HFFc6 (cell line): ENCODE data around the gene CTXN2. TPM values are rescaled to one million over a fixed set of nuclear protein-coding genes. Genes with fewer than 3 reads are reported as not detected.

ENCODE experiments used
- DNase-seq: peaks from one replicate; pipeline ENCODE4 v3.0.0-alpha.2; 2018
- H3K27ac Mint-ChIP-seq: 2 replicates; pipeline ENCODE4 v1.8.0; 2020; ENCODE audit warnings: mild to moderate bottlenecking, mixed read lengths
- H3K27me3 Mint-ChIP-seq: 2 replicates; pipeline ENCODE4 v1.8.0; 2021; ENCODE audit warnings: mild to moderate bottlenecking, moderate library complexity, mixed read lengths; ENCODE audit not compliant: insufficient read depth
- H3K36me3 Mint-ChIP-seq: 2 replicates; pipeline ENCODE4 v1.8.0; 2021; ENCODE audit warnings: low read depth, mixed read lengths
- H3K4me1 Mint-ChIP-seq: 2 replicates; pipeline ENCODE4 v1.8.0; 2020; ENCODE audit warnings: low read depth, mixed read lengths
- H3K4me3 Mint-ChIP-seq: 2 replicates; pipeline ENCODE4 v1.8.0; 2020; ENCODE audit warnings: mild to moderate bottlenecking, moderate library complexity, mixed read lengths
- H3K9me3 Mint-ChIP-seq: 2 replicates; pipeline ENCODE4 v1.8.0; 2020; ENCODE audit warnings: mild to moderate bottlenecking, mixed read lengths
- CTCF ChIP-seq: fragments of 200-600 bp; sonication (generic); IDR thresholded peaks from 2 replicates; pipeline ENCODE4 v1.5.0; 2021; ENCODE audit warnings: antibody characterized with exemption, mild to moderate bottlenecking
- total RNA-seq, 6 experiments: library from RNA; stranded (reverse); fragmentation: NEBNext Ultra II Directional; extraction: Animal tissue kit (Norgen Biotek cat#: 25700); gene quantifications; 2 replicates in 1 of 6; 3 replicates in 5 of 6; pipeline ENCODE4 v1.2.3, GENCODE V29; 2021

Gene CTXN2
- total RNA-seq, 6 experiments from 2014 or later, result not detected

- peak; percentile 74 for DNase-seq
- H3K4me1 Mint-ChIP-seq, result no peaks in the 10 kb centered on the region
- no peak overlapping the region for H3K4me3 Mint-ChIP-seq
- H3K36me3 Mint-ChIP-seq, result no peaks in the 10 kb centered on the region
- peaks cover 25% of the 10 kb centered on the region for H3K27me3 Mint-ChIP-seq
- H3K9me3 Mint-ChIP-seq, result no peaks in the 10 kb centered on the region
- H3K27ac Mint-ChIP-seq, result no peak overlapping the region
- TF ChIP-seq CTCF, result peak; percentile 79
Observed at GRCh38 chr15:48250640-48251076, 59.2 kb downstream of the CTXN2 start.

- Mint-ChIP-seq H3K27me3 (peaks cover 22% of the 10 kb centered on the region), H3K4me3 (no peak overlapping the region), H3K9me3 (no peaks in the 10 kb centered on the region), H3K36me3 (no peaks in the 10 kb centered on the region), H3K27ac (no peak overlapping the region), H3K4me1 (no peaks in the 10 kb centered on the region)
- TF ChIP-seq CTCF, result no peak
- DNase-seq, result no peak
Observed at GRCh38 chr15:48253172-48253571, 61.7 kb downstream of the CTXN2 start.

Other genes with a start within 250 kb of the CTXN2 start
- not detected for gene SLC24A5, start 70.7 kb upstream of the CTXN2 start, total RNA-seq
- 10 to 100 TPM in 5 of 6 experiments, 1 to 10 TPM in 1; 7.0 to 12.9 (median 11.5) TPM for gene MYEF2, start 13.4 kb upstream of the CTXN2 start, total RNA-seq
- not detected for gene SLC12A1, start 14.6 kb downstream of the CTXN2 start, total RNA-seq
- gene DUT, start 139.8 kb downstream of the CTXN2 start, total RNA-seq, result 100 to 1,000 TPM in 5 of 6 experiments, 10 to 100 TPM in 1; 86.0 to 130 (median 114) TPM